HepG2 (cell line): ENCODE measurements around the gene CNKSR3. TPM values are rescaled to one million over a fixed set of nuclear protein-coding genes. Genes with fewer than 3 reads are reported as not detected.

ENCODE experiments used
- GLI4 ChIP-seq: sonication (generic); formaldehyde crosslinking; IDR thresholded peaks from 2 replicates; pipeline ENCODE4 v1.5.1; 2020; ENCODE audit warnings: missing genetic modification reagents, mild to moderate bottlenecking, moderate library complexity, borderline replicate concordance
- IKZF5 ChIP-seq: IDR thresholded peaks from 2 replicates; pipeline ENCODE4 v1.6.1; 2018; ENCODE audit warnings: missing genetic modification reagents, mild to moderate bottlenecking, missing compliant biosample characterization
- MIER3 ChIP-seq: IDR thresholded peaks from 2 replicates; pipeline ENCODE4 v1.6.1; 2016; ENCODE audit warnings: missing compliant biosample characterization, borderline replicate concordance
- NCOA2 ChIP-seq: sonication (generic); formaldehyde crosslinking; IDR thresholded peaks from 2 replicates; pipeline ENCODE4 v1.8.0; 2022; ENCODE audit warnings: inconsistent platforms
- RBM22 ChIP-seq: fragments of 200-400 bp; formaldehyde crosslinking; optimal IDR thresholded peaks from 2 replicates; pipeline ENCODE3; 2017; ENCODE audit warnings: mild to moderate bottlenecking, low read length, moderate library complexity
- REXO4 ChIP-seq: sonication (generic); formaldehyde crosslinking; IDR thresholded peaks from 2 replicates; pipeline ENCODE4 v1.8.0; 2022; ENCODE audit warnings: missing genetic modification reagents, mild to moderate bottlenecking, borderline replicate concordance
- SOX5 ChIP-seq: IDR thresholded peaks from 2 replicates; pipeline ENCODE4 v1.6.1; 2016; ENCODE audit warnings: borderline replicate concordance
- THAP9 ChIP-seq: sonication (generic); formaldehyde crosslinking; IDR thresholded peaks from 2 replicates; pipeline ENCODE4; 2020; ENCODE audit warnings: missing genetic modification reagents, mild to moderate bottlenecking, borderline replicate concordance
- ZBTB34 ChIP-seq: sonication (generic); formaldehyde crosslinking; IDR thresholded peaks from 2 replicates; pipeline ENCODE4 v1.8.0; 2022; ENCODE audit warnings: mild to moderate bottlenecking, missing genetic modification reagents
- ZNF260 ChIP-seq: sonication (generic); formaldehyde crosslinking; IDR thresholded peaks from 2 replicates; pipeline ENCODE4 v1.4.0; 2020; ENCODE audit warnings: missing genetic modification reagents, low read depth, mild to moderate bottlenecking, borderline replicate concordance
- ZNF30 ChIP-seq: sonication (generic); formaldehyde crosslinking; IDR thresholded peaks from 2 replicates; pipeline ENCODE4 v1.5.0; 2020; ENCODE audit warnings: mild to moderate bottlenecking, missing genetic modification reagents
- ZNF44 ChIP-seq: sonication (generic); formaldehyde crosslinking; IDR thresholded peaks from 2 replicates; pipeline ENCODE4 v1.5.1; 2020; ENCODE audit warnings: mild to moderate bottlenecking, missing genetic modification reagents
- ZNF501 ChIP-seq: sonication (generic); formaldehyde crosslinking; IDR thresholded peaks from 2 replicates; pipeline ENCODE4 v1.5.1; 2020; ENCODE audit warnings: mild to moderate bottlenecking, moderate library complexity, missing genetic modification reagents
- ZNF512 ChIP-seq: sonication (generic); formaldehyde crosslinking; IDR thresholded peaks from 2 replicates; pipeline ENCODE4 v1.4.0; 2020; ENCODE audit warnings: mild to moderate bottlenecking, missing genetic modification reagents
- ZNF773 ChIP-seq: sonication (generic); formaldehyde crosslinking; IDR thresholded peaks from 2 replicates; pipeline ENCODE4 v1.4.0; 2020; ENCODE audit warnings: missing genetic modification reagents, borderline replicate concordance
- ZSCAN20 ChIP-seq: sonication (generic); formaldehyde crosslinking; IDR thresholded peaks from 2 replicates; pipeline ENCODE4 v1.4.0; 2020; ENCODE audit warnings: missing genetic modification reagents, mild to moderate bottlenecking, borderline replicate concordance
- ZZZ3 ChIP-seq: sonication (generic); formaldehyde crosslinking; IDR thresholded peaks from 2 replicates; pipeline ENCODE4 v1.4.0; 2020; ENCODE audit warnings: missing genetic modification reagents, mild to moderate bottlenecking, borderline replicate concordance
- polyA plus RNA-seq, 8 experiments: library from polyadenylated mRNA; depleted of rRNA in 3 of 8; stranded (reverse) in 7 of 8; unstranded in 1 of 8; fragments of >200 nt; fragmentation: Illumina TruSeq in 4 of 8; extraction: Trizol in 4 of 8; gene quantifications; 2 replicates each; pipeline versions ENCODE4 v1.2.1 to v1.2.3, GENCODE V29; 2011 to 2016; ENCODE audit warnings: low read depth in 4 of 8, missing spikeins in 1 of 8, mixed read lengths in 1 of 8; ENCODE audit not compliant: insufficient read depth in 1 of 8
- total RNA-seq, 5 experiments: library from RNA; depleted of rRNA; stranded (reverse); fragments of >200 nt; fragmentation: Illumina TruSeq; extraction: Trizol; gene quantifications; 2 replicates each; pipeline ENCODE4 v1.2.3, GENCODE V29; 2016; ENCODE audit warnings: low read depth in 1 of 5

CNKSR3 gene
- total and polyA plus RNA-seq, 2 of the 13 experiments (the other 11 are each of a cell fraction or from before 2014, with no cell fraction given), result 9.2 to 38.6 TPM

GRCh38 chr6:154509421-154510143, 903 bp downstream of the CNKSR3 start (continued):
- TF ChIP-seq THAP9 (CRISPR knock-in tag) (no peak), ZNF30 (CRISPR knock-in tag) (peak; percentile 45; the same call in 1 of the 2 replicates), IKZF5 (no peak), ZSCAN20 (CRISPR knock-in tag) (0 out of 2 replicates have a peak, but pooled peaks have one; percentile 30), ZBTB34 (CRISPR knock-in tag) (no peak), MIER3 (CRISPR knock-in tag) (no peak), ZNF512 (CRISPR knock-in tag) (peak; percentile 32; the same call in 1 of the 2 replicates), NCOA2 (CRISPR knock-in tag) (no peak; the same call in 1 of the 2 replicates), ZNF260 (no peak), ZNF773 (no peak; the same call in 1 of the 2 replicates), SOX5 (CRISPR knock-in tag) (no peak), ZNF501 (CRISPR knock-in tag) (no peak), RBM22 (no peak), GLI4 (no peak), ZZZ3 (CRISPR knock-in tag) (no peak), REXO4 (CRISPR knock-in tag) (no peak), ZNF44 (CRISPR knock-in tag) (no peak)
